Stimulated activated naive B cell treated with anti-CD40 and anti-IgM and Interleukin-4, amounts not matched to agents 10 μg/mL and 1 μg/mL and 100 μg/mL, for 72 hours (primary cell): ENCODE measurements around the gene CRTC1.
"Not testable (repeated sequence)": the region's sequence is repeated elsewhere in the genome, so short reads cannot be mapped to it uniquely, and the experiment has no call there.

Experiments
- ATAC-seq, 2 donors: fragments of 150-1000 bp; cut with Tn5 transposase; replicated peaks; 2 replicates each; pipeline ENCODE4 v1.10.0; 2021; ENCODE audit warnings: moderate library complexity in 1 of 2
- DNase-seq: peaks from one replicate; pipeline ENCODE4 v3.0.0; 2021
- H3K27ac Mint-ChIP-seq: one replicate; pipeline ENCODE4 v1.8.0; 2022; ENCODE audit warnings: mild to moderate bottlenecking, mixed read lengths
- H3K27me3 Mint-ChIP-seq, 2 donors: one replicate each; pipeline ENCODE4 v1.8.0; 2022; ENCODE audit warnings: mixed read lengths in 2 of 2
- H3K36me3 Mint-ChIP-seq, 2 donors: one replicate each; pipeline ENCODE4 v1.8.0; 2022; ENCODE audit warnings: mixed read lengths in 2 of 2, mild to moderate bottlenecking in 1 of 2
- H3K4me1 Mint-ChIP-seq, 2 donors: one replicate each; pipeline ENCODE4 v1.8.0; 2022; ENCODE audit warnings: mixed read lengths in 2 of 2, mild to moderate bottlenecking in 1 of 2
- H3K4me3 Mint-ChIP-seq, 2 donors: one replicate each; pipeline ENCODE4 v1.8.0; 2022; ENCODE audit warnings: mild to moderate bottlenecking in 2 of 2, mixed read lengths in 2 of 2, moderate library complexity in 1 of 2
- H3K9me3 Mint-ChIP-seq, 2 donors: one replicate each; pipeline ENCODE4 v1.8.0; 2022; ENCODE audit warnings: mixed read lengths in 2 of 2, mild to moderate bottlenecking in 1 of 2

The CRTC1 gene

DNA sequence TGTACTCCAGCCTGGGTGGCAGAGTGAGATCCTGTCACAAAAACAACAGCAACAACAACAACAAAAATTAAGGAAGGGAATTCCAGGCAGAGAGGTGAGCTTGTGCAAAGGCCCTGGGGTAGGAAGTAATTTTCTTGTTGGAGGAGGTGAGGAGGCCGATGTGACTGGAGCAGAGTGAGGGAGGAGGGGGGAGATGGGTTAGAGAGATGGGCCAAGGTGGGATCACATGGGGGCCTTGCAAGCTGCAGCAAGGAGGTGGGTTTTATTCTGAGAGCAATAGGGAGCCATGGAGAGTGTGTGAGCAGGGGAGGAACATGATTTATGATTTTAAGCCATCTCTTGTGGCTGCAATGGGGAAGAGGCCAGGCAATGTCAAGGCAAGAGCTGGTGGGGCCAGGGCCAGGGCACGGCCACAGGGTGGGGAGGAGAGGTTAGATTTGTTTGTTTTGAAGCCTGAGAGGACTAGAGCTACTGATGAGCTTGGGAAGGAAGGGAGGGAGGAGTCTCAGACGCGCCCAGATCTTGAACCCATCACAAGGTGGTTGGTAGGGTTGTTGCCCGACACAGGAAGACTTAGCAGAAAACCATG lies 120.2 kb downstream of the CRTC1 start:
- H3K27ac Mint-ChIP-seq: no peak overlapping the region
- no peaks in the 10 kb centered on the region for H3K36me3 Mint-ChIP-seq
- H3K4me3 Mint-ChIP-seq: no peak overlapping the region
- no peaks in the 10 kb centered on the region for H3K4me1 Mint-ChIP-seq
- H3K9me3 Mint-ChIP-seq: peaks cover 1 to 5% of the 10 kb centered on the region in 2 donors
- DNase-seq: no peak
- peaks cover 11 to 33% of the 10 kb centered on the region in 2 donors for H3K27me3 Mint-ChIP-seq
- no peak for ATAC-seq

DNA sequence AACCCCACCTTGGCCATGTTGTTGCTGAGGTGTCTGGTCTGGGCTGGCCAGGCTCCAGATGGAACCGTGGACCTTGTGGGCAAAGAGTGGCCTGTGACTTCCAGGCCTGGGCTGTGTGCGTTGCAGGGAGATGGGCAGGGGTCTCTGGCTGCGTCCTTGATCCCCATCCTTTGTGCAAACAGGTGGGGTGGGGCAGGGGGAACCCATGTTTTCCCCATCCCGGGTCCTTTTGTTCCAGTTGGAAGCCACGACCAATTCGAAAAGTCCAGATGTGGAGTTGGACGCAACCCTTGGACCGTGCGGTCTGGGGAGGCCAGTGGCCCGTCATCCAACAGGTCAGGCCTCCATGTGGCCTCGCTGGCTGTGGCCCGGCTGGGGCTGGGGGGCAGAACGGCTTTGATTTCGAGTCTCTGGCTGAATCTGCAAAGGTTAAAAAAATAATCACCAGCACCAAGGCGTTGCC lies 120.7 kb downstream of the CRTC1 start:
- no peaks in the 10 kb centered on the region for H3K36me3 Mint-ChIP-seq
- H3K9me3 Mint-ChIP-seq: peaks cover 1 to 5% of the 10 kb centered on the region in 2 donors
- ATAC-seq (no peak), DNase-seq (no peak)
- H3K27me3 Mint-ChIP-seq: peaks cover 11 to 38% of the 10 kb centered on the region in 2 donors
- H3K4me1 Mint-ChIP-seq: peaks cover 0 to under 1% of the 10 kb centered on the region in 2 donors
- H3K4me3 Mint-ChIP-seq: no peak overlapping the region
- H3K27ac Mint-ChIP-seq: no peak overlapping the region

DNA sequence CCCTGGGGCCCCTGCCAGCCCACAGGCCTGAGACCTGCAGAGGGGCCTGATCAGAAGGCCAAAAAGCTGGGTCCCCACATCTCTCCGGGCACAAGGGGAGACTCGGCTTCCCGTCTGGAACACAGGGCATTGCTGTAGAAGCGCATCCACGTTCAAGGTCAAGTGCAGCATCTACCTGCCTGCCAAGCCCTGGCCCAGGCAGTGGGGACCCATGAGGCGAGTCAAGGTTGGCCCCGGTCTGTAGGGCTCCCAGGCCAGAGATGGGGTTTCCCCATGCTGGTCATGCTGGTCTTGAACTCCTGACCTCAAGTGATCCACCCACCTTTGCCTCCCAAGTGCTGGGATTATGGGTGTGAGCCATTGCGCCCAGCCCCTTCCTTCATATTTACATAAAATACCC lies 121.2 kb downstream of the CRTC1 start:
- no peak overlapping the region for H3K27ac Mint-ChIP-seq
- DNase-seq: no peak
- no peak overlapping the region for H3K4me3 Mint-ChIP-seq
- no peaks in the 10 kb centered on the region for H3K36me3 Mint-ChIP-seq
- no peak for ATAC-seq
- peaks cover 2 to 5% of the 10 kb centered on the region in 2 donors for H3K4me1 Mint-ChIP-seq
- peaks cover 1 to 5% of the 10 kb centered on the region in 2 donors for H3K9me3 Mint-ChIP-seq
- peaks cover 14 to 43% of the 10 kb centered on the region in 2 donors for H3K27me3 Mint-ChIP-seq

GRCh38 chr19:18807861-18808331 lies 124.4 kb downstream of the CRTC1 start:
- Mint-ChIP-seq H3K9me3 (peaks cover 1 to 5% of the 10 kb centered on the region in 2 donors), H3K4me3 (no peak overlapping the region), H3K27ac (no peak overlapping the region), H3K36me3 (no peaks in the 10 kb centered on the region), H3K27me3 (peaks cover 14 to 45% of the 10 kb centered on the region in 2 donors), H3K4me1 (peaks cover 3 to 7% of the 10 kb centered on the region in 2 donors)
- DNase-seq: no peak
- ATAC-seq: no peak

- ATAC-seq: no peak
- DNase-seq: no peak
- Mint-ChIP-seq H3K9me3 (no peaks in the 10 kb centered on the region), H3K36me3 (no peaks in the 10 kb centered on the region), H3K27me3 (peaks cover 8 to 39% of the 10 kb centered on the region in 2 donors), H3K4me1 (peaks cover 3 to 7% of the 10 kb centered on the region in 2 donors), H3K27ac (no peak overlapping the region), H3K4me3 (no peak overlapping the region)
These were observed 125.8 kb downstream of the CRTC1 start for GRCh38 chr19:18809149-18809868.

- not testable (repeated sequence) for H3K36me3 Mint-ChIP-seq, H3K9me3 Mint-ChIP-seq, H3K4me3 Mint-ChIP-seq, ATAC-seq, DNase-seq, H3K4me1 Mint-ChIP-seq, H3K27ac Mint-ChIP-seq
- H3K27me3 Mint-ChIP-seq: peaks cover 8 to 39% of the 10 kb centered on the region in 2 donors
These were observed 128.2 kb downstream of the CRTC1 start for GRCh38 chr19:18811638-18812037.

GRCh38 chr19:18814063-18814462 lies 130.6 kb downstream of the CRTC1 start:
- no peaks in the 10 kb centered on the region for H3K9me3 Mint-ChIP-seq
- no peak for ATAC-seq
- no peak overlapping the region for H3K4me3 Mint-ChIP-seq
- H3K4me1 Mint-ChIP-seq: peaks cover 3 to 7% of the 10 kb centered on the region in 2 donors
- no peaks in the 10 kb centered on the region for H3K36me3 Mint-ChIP-seq
- H3K27ac Mint-ChIP-seq: no peak overlapping the region
- no peak for DNase-seq
- H3K27me3 Mint-ChIP-seq: peaks cover 8 to 22% of the 10 kb centered on the region in 2 donors

DNA sequence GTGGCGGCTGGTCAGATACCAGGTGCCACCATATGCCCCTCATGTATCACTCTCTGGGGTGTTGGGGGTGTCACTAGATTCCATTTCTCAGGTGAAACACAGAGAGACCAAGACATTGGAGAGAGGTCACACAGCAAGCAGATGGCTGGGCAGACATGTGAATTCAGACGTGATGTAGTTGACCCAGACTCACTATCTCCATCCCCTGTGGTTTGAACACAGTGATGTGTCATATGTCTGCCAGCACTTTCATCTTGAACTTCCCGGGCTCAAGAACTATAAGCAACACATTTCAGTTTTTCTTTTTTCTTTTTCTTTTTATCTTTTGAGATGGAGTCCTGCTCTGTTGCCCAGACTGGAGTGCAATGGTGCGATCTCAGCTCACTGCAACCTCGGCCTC lies 132.2 kb downstream of the CRTC1 start:
- no peaks in the 10 kb centered on the region for H3K36me3 Mint-ChIP-seq
- no peak for ATAC-seq
- H3K4me3 Mint-ChIP-seq: no peak overlapping the region
- no peak for DNase-seq
- no peak overlapping the region for H3K27ac Mint-ChIP-seq
- peaks cover 5 to 14% of the 10 kb centered on the region in 2 donors for H3K27me3 Mint-ChIP-seq
- H3K4me1 Mint-ChIP-seq: no peaks in the 10 kb centered on the region
- no peaks in the 10 kb centered on the region for H3K9me3 Mint-ChIP-seq

DNA sequence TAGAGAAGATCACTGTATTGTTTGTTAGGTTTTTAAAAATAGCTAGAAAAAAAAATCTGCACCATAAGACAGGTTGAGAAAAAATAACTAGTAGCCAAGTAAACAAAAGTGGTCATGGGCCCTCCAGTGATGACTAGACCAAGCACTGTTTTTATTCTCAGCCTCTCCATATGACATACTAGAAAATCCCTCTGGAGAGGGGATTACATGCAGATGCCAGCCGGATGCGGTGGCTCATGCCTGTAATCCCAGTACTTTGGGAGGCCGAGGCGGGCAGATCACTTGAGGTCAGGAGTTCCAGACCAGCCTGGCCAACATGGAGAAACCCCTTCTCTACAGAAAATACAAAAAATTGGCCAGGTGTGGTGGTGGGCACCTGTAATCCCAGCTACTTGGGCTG lies 133.2 kb downstream of the CRTC1 start:
- not testable (repeated sequence) for DNase-seq, H3K27ac Mint-ChIP-seq, H3K4me1 Mint-ChIP-seq, H3K36me3 Mint-ChIP-seq, H3K4me3 Mint-ChIP-seq, H3K9me3 Mint-ChIP-seq, ATAC-seq
- H3K27me3 Mint-ChIP-seq: peaks cover 5 to 11% of the 10 kb centered on the region in 2 donors

DNA sequence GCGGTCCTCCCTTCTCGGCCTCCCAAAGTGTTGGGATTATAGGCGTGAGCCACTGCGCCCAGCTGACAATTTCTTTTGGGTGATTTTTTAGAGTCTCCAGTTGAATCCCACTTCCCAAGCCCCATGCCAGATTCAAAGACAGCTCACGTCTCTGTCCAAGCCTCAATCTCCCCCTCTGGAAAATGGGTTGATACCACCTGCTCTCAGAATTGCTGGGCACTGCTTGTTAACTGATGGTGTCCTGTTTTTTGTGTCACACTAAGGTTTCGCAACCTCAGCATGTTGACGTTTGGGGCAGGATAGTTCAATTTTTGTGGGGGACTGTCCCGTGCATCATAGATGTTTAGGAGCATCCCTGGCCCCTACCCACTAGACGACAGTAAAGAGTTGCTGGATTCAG lies 134.1 kb downstream of the CRTC1 start:
- Mint-ChIP-seq H3K36me3 (no peaks in the 10 kb centered on the region), H3K4me3 (no peak overlapping the region), H3K27ac (no peak overlapping the region), H3K27me3 (peaks cover 5% of the 10 kb centered on the region in 2 donors), H3K4me1 (no peaks in the 10 kb centered on the region), H3K9me3 (no peaks in the 10 kb centered on the region)
- DNase-seq (no peak), ATAC-seq (no peak)

DNA sequence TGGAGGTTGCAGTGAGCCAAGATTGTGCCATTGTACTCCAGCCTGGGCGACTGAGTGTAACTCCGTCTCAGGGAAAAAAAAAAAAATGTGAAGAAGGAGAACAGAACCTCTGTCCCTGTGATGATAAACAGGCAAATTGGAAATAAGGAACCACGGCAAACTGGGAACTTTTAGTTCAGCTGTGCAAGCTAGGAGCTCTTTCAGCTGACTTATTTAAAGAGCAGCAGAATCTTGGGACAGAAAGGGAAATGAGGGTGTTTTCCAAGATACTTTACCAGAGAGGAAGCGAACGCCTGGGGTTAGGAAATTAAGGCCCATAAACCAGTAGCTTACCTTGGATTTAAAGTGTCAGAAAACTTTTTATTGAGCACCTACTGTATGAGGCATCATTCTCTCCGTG lies 145.3 kb downstream of the CRTC1 start:
- H3K27me3 Mint-ChIP-seq: peaks cover 5 to 15% of the 10 kb centered on the region in 2 donors
- H3K27ac Mint-ChIP-seq: no peak overlapping the region
- DNase-seq: no peak
- peaks cover 2 to 4% of the 10 kb centered on the region in 2 donors for H3K9me3 Mint-ChIP-seq
- ATAC-seq: no peak
- peaks cover 4 to 12% of the 10 kb centered on the region in 2 donors for H3K4me1 Mint-ChIP-seq
- peaks cover 9 to 18% of the 10 kb centered on the region in 2 donors for H3K36me3 Mint-ChIP-seq
- H3K4me3 Mint-ChIP-seq: no peak overlapping the region

- no peak overlapping the region for H3K4me3 Mint-ChIP-seq
- no peak for DNase-seq
- H3K27ac Mint-ChIP-seq: no peak overlapping the region
- no peak for ATAC-seq
- peaks cover 16 to 29% of the 10 kb centered on the region in 2 donors for H3K4me1 Mint-ChIP-seq
- peaks cover 2 to 4% of the 10 kb centered on the region in 2 donors for H3K9me3 Mint-ChIP-seq
- H3K27me3 Mint-ChIP-seq: peaks cover 5 to 9% of the 10 kb centered on the region in 2 donors
- H3K36me3 Mint-ChIP-seq: peaks cover 22 to 32% of the 10 kb centered on the region in 2 donors
These were observed 147.0 kb downstream of the CRTC1 start for GRCh38 chr19:18830488-18830887.

GRCh38 chr19:18831524-18832305 lies 148.2 kb downstream of the CRTC1 start, which contains the start of gene UPF1:
TSS of gene UPF1 (plus strand) at chr19:18831959. CDS start at chr19:18832210, 251 bp downstream.
- H3K27ac Mint-ChIP-seq: peak within 1 kb of the TSS; percentile 94
- H3K4me1 Mint-ChIP-seq: peaks cover 19 to 40% of the 10 kb centered on the region in 2 donors
- peaks cover 31 to 40% of the 10 kb centered on the region in 2 donors for H3K36me3 Mint-ChIP-seq
- DNase-seq (peak; percentile 94), ATAC-seq (peak; percentile 84 to 87)
- H3K27me3 Mint-ChIP-seq: peaks cover 5 to 9% of the 10 kb centered on the region in 2 donors
- H3K4me3 Mint-ChIP-seq: peak within 1 kb of the TSS; percentile 94 to 97
- peaks cover 2 to 4% of the 10 kb centered on the region in 2 donors for H3K9me3 Mint-ChIP-seq
